Esophagus muscularis mucosa (tissue), 4 donors: ENCODE data around the gene BRINP1.

Source experiments
- CTCF ChIP-seq, 3 experiments: fragments of 200-600 bp in 2 of 3; fragments of 450-650 bp in 1 of 3; sonication (generic) in 2 of 3; IDR thresholded peaks; one replicate each; pipeline ENCODE4 v1.5.1; 2017 to 2019; ENCODE audit warnings: antibody characterized with exemption in 3 of 3, mild to moderate bottlenecking in 2 of 3, moderate library complexity in 1 of 3
- EP300 ChIP-seq: sonication (generic); formaldehyde crosslinking; IDR thresholded peaks from one replicate; pipeline ENCODE4 v1.6.1; 2017; ENCODE audit warnings: antibody characterized with exemption
- POLR2A ChIP-seq: fragments of 450-650 bp; IDR thresholded peaks from one replicate; pipeline ENCODE4 v1.6.1; 2017; ENCODE audit warnings: antibody characterized with exemption, moderate library complexity, mild to moderate bottlenecking, low read depth
- POLR2AphosphoS5 ChIP-seq, 2 donors: sonication (generic); formaldehyde crosslinking; IDR thresholded peaks; one replicate each; pipeline ENCODE4 v1.6.1; 2017; ENCODE audit warnings: antibody characterized with exemption in 2 of 2

- TF ChIP-seq CTCF (IDR thresholded peaks at IDR 0.05) (no peak), POLR2A (no peak), POLR2AphosphoS5 (IDR thresholded peaks at IDR 0.05) (no peak), EP300 (no peak)
Observed at GRCh38 chr9:119167267-119167666, 202.0 kb downstream of the BRINP1 start.
